Measurements from ENCODE around the gene ISCU.

The ISCU gene

GRCh38 chr12:108599948-108600701, 37.7 kb downstream of the ISCU start:
- ATAC-seq = no peak
- Mint-ChIP-seq H3K9me3 (peaks cover 0 to 2% of the 10 kb centered on the region in 2 donors), H3K27ac (no peak overlapping the region), H3K4me3 (no peak overlapping the region), H3K4me1 (peaks cover under 1% of the 10 kb centered on the region), H3K27me3 (no peaks in the 10 kb centered on the region)
- no peak for DNase-seq

- no peaks in the 10 kb centered on the region for H3K27me3 Mint-ChIP-seq
- DNase-seq (no peak), ATAC-seq (no peak)
- H3K9me3 Mint-ChIP-seq = peaks cover 0 to 7% of the 10 kb centered on the region in 2 donors
- peaks cover 5% of the 10 kb centered on the region for H3K4me1 Mint-ChIP-seq
- no peak overlapping the region for H3K4me3 Mint-ChIP-seq
- H3K27ac Mint-ChIP-seq = no peak overlapping the region
These were observed 38.3 kb downstream of the ISCU start for GRCh38 chr12:108600702-108601007.

GRCh38 chr12:108602209-108602705, 39.9 kb downstream of the ISCU start:
- H3K9me3 Mint-ChIP-seq = peaks cover 0 to 11% of the 10 kb centered on the region in 2 donors
- H3K27me3 Mint-ChIP-seq = no peaks in the 10 kb centered on the region
- DNase-seq = no peak
- no peak overlapping the region for H3K27ac Mint-ChIP-seq
- no peak for ATAC-seq
- H3K4me1 Mint-ChIP-seq = peaks cover 8% of the 10 kb centered on the region
- no peak overlapping the region for H3K4me3 Mint-ChIP-seq

- Mint-ChIP-seq H3K9me3 (peaks cover 0 to 11% of the 10 kb centered on the region in 2 donors), H3K4me3 (no peak overlapping the region), H3K4me1 (peaks cover 8% of the 10 kb centered on the region), H3K27me3 (no peaks in the 10 kb centered on the region), H3K27ac (no peak overlapping the region)
- ATAC-seq (peak; percentile 16), DNase-seq (no peak)
These were observed 40.7 kb downstream of the ISCU start for GRCh38 chr12:108602976-108603704.

GRCh38 chr12:108603743-108604142, 41.3 kb downstream of the ISCU start:
- H3K27ac Mint-ChIP-seq = no peak overlapping the region
- no peak overlapping the region for H3K4me3 Mint-ChIP-seq
- peaks cover 0 to 11% of the 10 kb centered on the region in 2 donors for H3K9me3 Mint-ChIP-seq
- H3K4me1 Mint-ChIP-seq = peaks cover 8% of the 10 kb centered on the region
- no peaks in the 10 kb centered on the region for H3K27me3 Mint-ChIP-seq
- ATAC-seq = peak; percentile 6
- DNase-seq = no peak

GRCh38 chr12:108604208-108604941, 42.0 kb downstream of the ISCU start:
- ATAC-seq (no peak), DNase-seq (no peak)
- Mint-ChIP-seq H3K9me3 (peaks cover 0 to 11% of the 10 kb centered on the region in 2 donors), H3K27me3 (no peaks in the 10 kb centered on the region), H3K4me3 (no peak overlapping the region), H3K27ac (peak overlapping the region in 1 of 2 donors; percentile 36), H3K4me1 (peaks cover 8% of the 10 kb centered on the region)

GRCh38 chr12:108605000-108605689, 42.7 kb downstream of the ISCU start:
- ATAC-seq = peak; percentile 24

GRCh38 chr12:108605690-108606406, 43.5 kb downstream of the ISCU start:
- Mint-ChIP-seq H3K9me3 (peaks cover 0 to 11% of the 10 kb centered on the region in 2 donors), H3K27me3 (no peaks in the 10 kb centered on the region), H3K27ac (peak overlapping the region; percentile 82 to 97), H3K4me1 (peaks cover 8% of the 10 kb centered on the region), H3K4me3 (peak overlapping the region in 1 of 2 donors; percentile 42)
- ATAC-seq (no peak), DNase-seq (no peak)

More at GRCh38 chr12:108605000-108605689, 42.7 kb downstream of the ISCU start:
- H3K9me3 Mint-ChIP-seq = peaks cover 0 to 11% of the 10 kb centered on the region in 2 donors
- peak overlapping the region in 1 of 2 donors; percentile 18 for H3K4me3 Mint-ChIP-seq
- no peaks in the 10 kb centered on the region for H3K27me3 Mint-ChIP-seq
- H3K27ac Mint-ChIP-seq = peak overlapping the region; percentile 82 to 97
- H3K4me1 Mint-ChIP-seq = peaks cover 8% of the 10 kb centered on the region
- peak in 1 of 2 donors; percentile 21 for DNase-seq

- ATAC-seq (no peak), DNase-seq (no peak)
- Mint-ChIP-seq H3K27ac (peak overlapping the region in 1 of 2 donors; percentile 65), H3K4me1 (peaks cover 10% of the 10 kb centered on the region), H3K4me3 (peak overlapping the region in 1 of 2 donors; percentile 7), H3K27me3 (no peaks in the 10 kb centered on the region), H3K9me3 (peaks cover 0 to 11% of the 10 kb centered on the region in 2 donors)
These were observed 44.1 kb downstream of the ISCU start for GRCh38 chr12:108606492-108606891.

GRCh38 chr12:108607981-108608600, 45.7 kb downstream of the ISCU start:
- ATAC-seq (no peak), DNase-seq (no peak)
- Mint-ChIP-seq H3K27ac (no peak overlapping the region), H3K9me3 (peaks cover 0 to 11% of the 10 kb centered on the region in 2 donors), H3K4me3 (no peak overlapping the region), H3K27me3 (no peaks in the 10 kb centered on the region), H3K4me1 (peaks cover 25% of the 10 kb centered on the region)

GRCh38 chr12:108608616-108609015, 46.2 kb downstream of the ISCU start:
- Mint-ChIP-seq H3K27me3 (no peaks in the 10 kb centered on the region), H3K4me3 (no peak overlapping the region), H3K27ac (no peak overlapping the region), H3K4me1 (peaks cover 30% of the 10 kb centered on the region), H3K9me3 (peaks cover 0 to 11% of the 10 kb centered on the region in 2 donors)
- no peak for ATAC-seq
- DNase-seq = no peak

GRCh38 chr12:108609537-108610335, 47.3 kb downstream of the ISCU start:
- H3K9me3 Mint-ChIP-seq = peaks cover 0 to 11% of the 10 kb centered on the region in 2 donors
- H3K4me3 Mint-ChIP-seq = no peak overlapping the region
- no peak overlapping the region for H3K27ac Mint-ChIP-seq
- ATAC-seq (no peak), DNase-seq (no peak)
- H3K27me3 Mint-ChIP-seq = no peaks in the 10 kb centered on the region
- H3K4me1 Mint-ChIP-seq = peaks cover 41% of the 10 kb centered on the region

GRCh38 chr12:108610336-108610815, 48.0 kb downstream of the ISCU start:
- Mint-ChIP-seq H3K9me3 (peaks cover 0 to 7% of the 10 kb centered on the region in 2 donors), H3K27ac (no peak overlapping the region), H3K27me3 (no peaks in the 10 kb centered on the region), H3K4me1 (peaks cover 38% of the 10 kb centered on the region), H3K4me3 (no peak overlapping the region)
- DNase-seq (no peak), ATAC-seq (no peak)
